GM10847 (cell line): ENCODE data around the gene GRB10.

Source experiments
- POLR2A ChIP-seq: IDR thresholded peaks from 2 replicates; pipeline ENCODE4 v1.6.1; 2011; ENCODE audit not compliant: insufficient read length; ENCODE audit errors: extremely low read depth

The GRB10 gene

DNA sequence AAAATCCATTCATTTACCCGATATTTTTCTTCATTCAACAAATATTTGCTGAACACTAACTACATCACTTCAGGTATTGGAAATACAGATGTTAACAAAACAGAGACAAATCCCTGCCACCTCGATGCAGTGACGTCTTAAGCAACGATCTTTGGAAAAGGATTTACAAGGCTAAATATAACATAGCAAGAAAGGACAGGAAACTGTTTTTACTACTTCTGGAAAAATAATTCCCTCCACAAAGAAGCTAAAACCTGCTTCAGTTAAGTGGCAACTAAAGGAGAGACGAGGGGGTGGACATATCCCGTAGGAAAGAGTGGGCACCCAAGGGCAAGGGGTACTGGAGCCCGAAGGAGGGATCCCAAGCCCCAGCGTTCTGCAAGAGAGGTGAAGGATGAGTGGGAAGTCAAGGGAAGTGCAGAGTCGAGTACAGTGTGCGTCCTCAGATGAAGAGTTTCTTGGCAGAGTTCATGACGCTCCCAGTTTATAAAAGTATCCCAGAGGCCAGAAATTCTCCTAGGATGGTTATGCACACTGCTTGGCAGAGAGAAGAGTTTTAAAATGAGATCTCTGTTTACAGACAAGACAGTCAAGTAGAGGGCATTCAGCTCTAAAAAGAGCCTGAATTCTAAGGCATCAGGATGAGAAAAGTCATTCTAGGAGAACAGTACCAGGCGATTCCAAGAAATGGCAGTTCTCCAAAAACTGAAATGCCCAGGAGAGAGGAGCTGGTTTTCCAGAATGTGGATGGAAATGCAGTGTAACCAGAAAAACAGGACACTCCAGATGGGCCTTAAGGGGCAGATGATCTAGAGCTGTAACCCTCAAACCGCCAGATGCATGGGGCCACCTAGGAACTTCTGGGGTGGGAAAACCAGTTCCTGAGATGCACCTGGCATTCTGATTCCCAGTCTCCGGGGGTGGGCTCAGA is 97.3 kb downstream of the GRB10 start:
- no peak for TF ChIP-seq POLR2A

DNA sequence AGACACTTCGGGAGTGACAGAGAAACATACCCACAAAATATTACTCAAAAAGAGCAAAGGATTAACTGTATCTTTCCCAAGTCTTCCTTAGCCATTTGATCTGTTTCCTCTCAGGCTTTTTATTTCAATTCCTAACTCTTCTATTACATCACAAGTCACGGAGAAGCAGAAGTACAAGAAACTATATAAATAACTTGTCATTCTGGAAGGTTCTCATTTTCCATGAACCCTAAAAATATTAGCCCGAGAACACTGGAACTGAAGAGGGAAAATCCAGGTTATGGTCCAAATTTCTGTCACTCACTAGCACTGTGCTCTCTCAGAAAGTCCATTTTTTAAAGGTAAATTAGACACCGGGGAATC is 98.0 kb downstream of the GRB10 start:
- no peak for TF ChIP-seq POLR2A

DNA sequence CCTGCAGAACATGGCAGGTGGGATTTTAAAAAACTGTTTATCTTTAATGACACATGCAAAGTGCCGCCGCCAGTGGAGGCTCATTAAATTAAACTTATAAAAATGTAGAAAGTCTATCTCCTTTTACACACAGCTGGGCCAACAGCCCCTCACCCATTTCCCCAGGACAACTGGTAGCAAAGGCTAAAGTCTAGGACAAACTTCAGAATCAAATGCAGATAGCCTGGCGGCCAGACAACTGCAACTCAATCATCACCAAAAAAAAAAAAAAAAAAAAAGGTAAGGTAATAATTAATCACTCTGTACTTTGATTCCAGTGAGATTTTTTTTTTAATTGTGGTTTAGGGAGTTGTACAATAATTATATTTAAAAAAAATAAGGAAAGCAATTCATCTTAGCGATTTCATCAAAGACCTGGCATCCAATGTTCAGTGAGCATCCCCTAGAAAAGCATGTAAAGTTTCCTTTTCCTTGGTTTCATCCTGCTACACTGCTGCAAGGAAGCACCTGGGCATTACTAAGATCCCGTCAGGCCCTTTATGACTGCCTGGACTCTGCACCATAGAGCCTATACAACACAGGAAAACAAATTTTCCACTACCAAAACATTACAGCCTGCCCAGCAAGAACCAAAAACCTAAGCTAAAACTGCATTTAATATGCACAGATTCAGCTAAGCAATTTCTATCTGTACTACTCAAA is 98.5 kb downstream of the GRB10 start:
- TF ChIP-seq POLR2A, result no peak

DNA sequence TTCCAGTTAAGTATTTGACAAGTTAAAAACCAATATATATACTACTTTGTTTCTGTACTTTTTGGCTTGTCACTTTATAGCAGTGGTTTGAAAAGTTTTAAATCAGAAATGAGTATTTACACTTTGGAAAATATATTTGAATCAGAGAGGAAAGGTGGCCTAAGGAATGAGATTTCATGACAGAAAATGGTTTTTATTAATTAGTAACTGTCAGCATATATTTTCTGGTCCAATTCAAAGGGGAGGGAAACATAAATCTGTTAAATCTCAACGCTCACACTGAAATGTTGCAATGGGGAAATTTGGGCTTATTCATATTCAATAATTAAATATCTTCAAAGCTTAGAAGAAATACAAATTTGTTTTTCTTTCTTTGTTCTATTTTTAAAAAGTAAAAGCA is 100.1 kb downstream of the GRB10 start:
- TF ChIP-seq POLR2A, result no peak

DNA sequence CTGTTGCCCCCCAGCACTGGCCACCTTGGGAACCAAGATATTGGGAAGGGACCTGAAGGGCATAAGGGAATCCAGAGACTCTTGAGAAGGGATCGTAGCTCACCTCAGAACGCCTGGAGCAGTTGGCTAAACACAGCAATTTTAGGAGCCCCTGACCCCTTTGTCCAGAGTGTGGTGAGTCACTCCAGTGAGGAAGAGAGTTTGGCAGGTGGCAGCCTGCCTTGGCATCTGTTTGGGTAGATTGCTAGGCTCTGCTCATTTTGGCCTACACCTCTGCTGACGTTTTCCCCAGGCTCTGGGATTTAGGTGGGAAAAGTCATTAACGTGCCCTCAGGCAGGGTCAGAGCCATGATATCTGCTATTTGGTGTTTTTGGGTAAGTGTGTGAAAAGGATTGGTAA is 100.6 kb downstream of the GRB10 start:
- TF ChIP-seq POLR2A, result no peak

DNA sequence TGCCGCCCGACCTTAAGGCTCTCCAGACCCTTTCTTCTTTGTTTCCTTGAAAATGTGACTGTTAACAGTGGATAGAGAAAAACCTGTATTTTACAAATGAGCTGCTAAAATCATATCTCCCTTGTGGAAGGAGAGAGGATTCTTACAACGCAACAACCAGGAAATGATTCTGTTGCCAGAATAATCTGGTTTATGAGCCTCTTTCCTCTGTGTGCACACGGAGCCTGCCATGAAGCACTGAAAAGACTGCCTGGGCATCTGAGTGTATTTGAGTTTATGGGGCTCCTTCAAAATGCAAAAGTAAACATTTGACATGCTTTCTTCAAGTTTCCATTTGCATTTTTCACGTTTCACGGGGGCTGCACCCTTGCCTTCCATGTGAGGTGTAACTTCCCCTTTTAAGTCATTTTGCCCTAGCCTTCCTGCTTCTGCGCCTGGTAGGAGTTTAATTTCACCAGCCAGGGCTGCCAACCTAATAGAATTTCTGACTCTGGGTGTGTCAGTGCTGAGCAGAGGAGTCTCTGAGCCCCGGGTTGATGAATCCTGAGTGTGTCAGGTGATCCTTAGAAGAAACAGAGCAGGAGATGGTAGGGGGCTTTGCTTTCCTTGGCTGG is 101.2 kb downstream of the GRB10 start:
- TF ChIP-seq POLR2A, result no peak

DNA sequence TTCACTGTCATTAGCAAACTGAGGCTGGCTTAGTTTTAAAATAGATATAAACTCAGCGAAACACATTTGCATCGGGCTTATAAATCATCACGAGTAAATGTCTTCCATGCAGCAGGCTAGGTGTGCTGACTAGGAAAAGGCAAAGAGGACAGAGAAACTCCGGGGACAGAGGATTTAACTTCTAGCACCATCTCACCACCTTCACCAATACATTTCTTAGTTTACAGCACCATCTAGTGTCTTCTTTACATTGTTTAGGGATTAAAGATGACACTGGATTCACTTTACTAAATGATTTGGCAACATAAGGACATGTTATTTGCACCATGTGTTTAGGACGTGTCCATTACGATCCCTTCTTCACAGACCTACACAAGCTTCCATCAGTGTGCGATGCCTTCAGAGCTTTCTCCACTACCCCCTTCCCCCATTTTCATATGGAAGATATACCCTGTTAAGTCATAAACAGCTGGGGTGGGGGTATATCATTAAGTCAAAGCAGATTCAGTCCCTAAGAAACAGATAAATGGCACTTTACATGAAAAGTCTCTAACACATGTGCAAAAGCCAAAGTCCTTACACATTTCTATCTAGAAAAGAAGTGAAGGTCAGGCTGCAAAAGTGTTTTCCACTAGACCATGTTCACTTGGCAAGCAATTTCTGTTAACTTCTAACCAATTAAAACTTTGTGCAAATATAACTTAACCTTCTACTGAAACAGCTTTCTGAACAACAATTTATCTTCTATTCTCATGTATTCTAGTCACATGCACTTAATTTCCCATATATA is 103.3 kb downstream of the GRB10 start:
- no peak for TF ChIP-seq POLR2A

DNA sequence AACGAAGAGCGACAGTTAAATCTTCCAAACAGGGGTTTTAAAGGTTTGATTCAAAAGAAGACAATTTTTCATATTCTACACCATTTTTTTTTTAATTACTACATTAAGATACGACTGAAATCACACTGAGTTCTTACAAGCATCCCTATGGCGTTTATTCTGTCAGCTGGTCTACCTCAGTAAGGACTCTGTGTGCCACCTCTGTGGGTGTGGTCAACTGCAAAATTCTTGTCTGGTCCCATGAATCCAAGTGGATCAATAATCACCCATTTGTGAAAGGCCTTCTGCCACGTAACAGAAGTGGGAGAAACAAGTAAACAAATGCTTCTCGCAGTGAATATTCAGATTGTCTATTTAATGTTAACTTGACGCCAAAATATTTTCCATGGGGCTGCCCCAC is 104.1 kb downstream of the GRB10 start:
- TF ChIP-seq POLR2A, result no peak

DNA sequence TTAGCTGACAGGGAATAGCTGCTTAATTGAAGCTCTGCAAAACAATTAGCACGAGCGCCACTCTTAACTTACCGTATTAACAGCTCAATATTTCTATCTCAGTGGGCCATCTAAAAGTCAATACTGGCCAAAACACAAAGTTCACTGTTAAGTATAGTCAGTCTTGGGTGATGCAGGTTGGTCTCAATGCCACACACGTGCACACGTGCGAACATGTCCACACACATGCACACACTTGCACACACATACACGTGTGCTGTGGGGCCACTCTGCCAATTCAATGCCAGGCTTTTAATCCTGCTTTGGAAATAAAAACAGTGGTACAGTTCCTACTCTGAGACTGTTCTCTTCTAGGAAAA is 105.1 kb downstream of the GRB10 start:
- no peak for TF ChIP-seq POLR2A

DNA sequence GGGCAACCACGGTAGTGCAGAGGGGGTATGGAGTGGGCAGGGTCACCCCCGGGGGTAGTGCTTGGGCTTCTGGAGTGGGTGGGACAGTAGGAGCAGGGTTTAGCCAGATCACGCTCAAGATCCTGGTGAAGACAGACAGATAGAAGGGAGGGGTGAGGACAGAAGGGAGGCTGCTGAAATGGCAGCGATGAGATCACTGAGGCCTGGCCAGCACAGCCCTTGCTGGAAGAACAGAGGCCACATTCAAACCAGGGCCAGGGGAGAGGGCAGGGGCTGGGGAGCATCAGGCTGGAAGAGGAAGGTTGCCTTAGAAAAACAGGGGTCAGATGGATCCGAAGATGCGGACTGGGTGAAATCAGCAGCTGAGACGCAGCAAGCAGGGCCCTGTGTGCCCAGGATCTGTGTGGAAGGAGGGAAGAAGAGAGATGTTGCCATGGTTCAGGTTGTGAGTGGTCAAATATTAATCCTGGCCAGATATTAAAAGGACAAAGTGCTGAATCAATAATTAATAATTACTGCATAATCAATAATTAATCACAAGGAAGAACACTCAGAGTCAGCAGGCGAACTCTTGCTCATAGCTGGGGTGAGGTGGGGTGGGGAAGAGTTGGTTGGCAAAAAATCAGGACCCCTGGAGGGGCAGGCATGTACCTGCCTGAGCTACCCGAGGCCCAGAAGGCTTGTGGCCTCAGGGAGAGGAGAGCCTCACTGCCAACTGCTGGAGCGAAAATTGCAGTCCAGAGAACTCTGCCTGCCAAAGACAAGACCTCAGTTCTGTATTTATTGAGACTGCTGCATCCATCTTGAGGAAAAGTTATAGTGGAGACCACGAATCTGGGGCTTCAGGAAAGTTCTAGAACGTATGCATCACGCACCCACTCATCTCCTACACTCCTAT is 105.7 kb downstream of the GRB10 start:
- TF ChIP-seq POLR2A, result no peak

DNA sequence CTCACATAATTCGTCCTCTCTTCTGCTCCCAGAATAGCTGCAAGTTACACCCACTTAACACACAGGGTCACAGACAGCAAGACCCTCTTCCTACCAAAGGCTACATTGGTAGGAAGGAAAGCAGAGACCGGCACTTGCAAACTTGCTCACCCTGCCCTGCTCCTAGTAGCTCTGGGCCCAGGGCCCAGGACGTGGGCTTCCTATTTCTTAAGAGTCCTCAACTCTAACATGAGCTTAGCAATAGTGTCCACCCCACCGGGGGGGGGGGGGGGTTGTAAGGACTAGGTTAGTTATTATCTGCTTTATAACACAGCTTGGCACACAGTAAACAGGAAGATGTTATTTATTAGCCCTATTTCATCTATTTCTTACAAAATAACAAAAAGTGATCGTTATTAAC is 106.6 kb downstream of the GRB10 start:
- TF ChIP-seq POLR2A, result no peak

DNA sequence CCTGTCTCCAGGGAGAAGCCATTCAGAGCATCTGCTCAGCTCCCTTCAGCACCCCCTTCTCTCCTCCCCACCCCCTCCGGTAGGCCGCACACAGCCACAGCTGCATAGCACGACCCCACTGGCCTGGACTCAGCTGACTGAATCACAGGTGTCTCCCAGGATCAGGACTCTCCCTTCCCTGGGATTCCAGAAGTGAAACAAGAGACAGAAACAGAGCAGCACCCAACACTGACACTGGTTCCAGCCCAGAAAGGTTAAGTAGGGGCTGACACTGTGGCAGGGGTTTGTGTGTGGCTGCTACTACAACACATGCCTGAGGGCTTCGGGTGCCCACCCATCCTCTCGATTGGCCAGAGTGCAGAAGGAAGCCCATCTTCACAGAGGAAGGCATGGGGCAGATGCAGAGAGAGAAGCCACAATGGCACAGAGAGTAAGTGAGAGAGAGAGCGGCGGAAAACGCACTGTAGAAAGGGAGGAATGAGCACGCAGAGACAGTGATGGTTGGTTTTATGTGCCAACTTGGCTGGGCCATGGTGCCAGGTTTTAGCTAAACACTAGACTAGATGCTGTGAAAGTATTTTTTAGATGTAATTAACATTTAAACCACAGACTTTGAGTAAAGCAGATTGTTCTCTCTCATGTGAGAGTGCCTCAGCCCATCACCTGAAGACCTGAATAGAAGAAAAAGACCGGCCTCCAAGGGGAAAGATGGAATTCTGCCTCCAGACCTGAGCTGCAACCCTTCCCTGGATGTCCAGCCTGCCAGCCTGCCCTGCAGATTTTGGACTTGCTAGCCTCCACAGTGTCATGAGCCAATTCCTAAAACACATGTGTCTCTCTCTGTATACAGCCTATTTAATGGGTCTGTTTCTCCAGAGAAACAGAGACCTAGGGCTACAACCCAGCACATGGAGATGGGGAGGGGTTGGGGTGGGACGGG is 107.5 kb downstream of the GRB10 start:
- no peak for TF ChIP-seq POLR2A

DNA sequence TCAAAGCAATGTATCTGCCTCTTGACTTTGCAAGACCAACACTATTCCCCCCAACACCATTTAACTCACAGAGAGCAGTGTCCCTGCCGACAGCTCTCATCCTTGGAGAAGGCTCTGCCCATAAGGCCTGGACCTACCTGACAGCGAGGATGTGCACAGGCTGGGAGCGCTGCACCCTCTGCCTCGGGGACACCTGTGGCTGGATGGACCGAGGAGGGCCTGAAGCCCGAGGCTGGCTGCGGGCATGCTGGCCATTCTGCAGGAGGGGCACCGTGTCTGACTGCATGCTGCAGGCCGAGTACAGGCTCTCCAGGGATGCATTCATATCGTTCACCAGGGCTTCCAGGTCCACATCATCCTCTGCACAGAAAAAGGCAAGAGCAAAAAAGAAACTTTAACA is 108.4 kb downstream of the GRB10 start:
- TF ChIP-seq POLR2A, result no peak

DNA sequence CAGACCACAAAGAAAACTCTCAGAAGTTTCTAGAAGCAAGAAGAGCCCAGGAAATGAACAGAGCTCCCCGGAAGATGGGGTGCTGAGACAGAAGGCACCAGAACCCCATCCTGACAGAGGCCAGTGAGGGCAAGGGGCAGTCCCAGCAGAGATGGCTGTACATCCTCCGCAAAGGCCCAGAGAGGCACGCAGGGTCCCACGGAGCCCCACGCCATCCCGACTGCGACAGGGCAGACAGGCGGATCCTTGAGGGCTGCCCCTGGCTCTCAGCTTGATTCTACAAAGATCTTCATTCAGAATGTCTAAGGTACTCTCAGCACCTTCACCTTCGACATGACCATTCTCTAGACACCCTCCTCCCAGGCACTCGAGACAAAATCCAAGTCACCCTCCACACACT is 109.6 kb downstream of the GRB10 start:
- no peak for TF ChIP-seq POLR2A

DNA sequence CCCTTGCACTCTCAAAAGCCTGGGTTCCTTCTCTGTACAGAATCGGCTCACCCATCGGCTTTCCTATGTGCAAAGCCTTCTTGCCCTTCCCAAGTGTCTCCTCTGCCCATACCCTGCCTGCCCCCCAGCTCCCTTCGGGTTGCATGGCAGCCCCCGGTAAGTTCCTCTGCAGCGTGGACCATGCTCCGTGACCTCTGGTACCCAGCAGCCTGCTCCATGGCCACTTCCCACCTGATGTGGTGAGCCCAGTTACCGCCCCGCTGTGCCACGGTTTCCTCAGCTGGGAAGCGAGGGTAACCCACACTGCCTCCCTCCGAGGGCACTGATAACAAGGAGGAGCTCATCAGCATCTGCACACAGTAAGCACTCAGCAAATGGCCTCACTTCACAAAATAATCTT is 110.7 kb downstream of the GRB10 start:
- no peak for TF ChIP-seq POLR2A
